Measurements from ENCODE around the gene SPG21.
A peak's percentile ranks its signal among the peaks of the same experiment; 100 is the strongest.

The SPG21 gene

GRCh38 chr15:64954395-64954794 lies 35.3 kb downstream of the SPG21 start:
- TF ChIP-seq CTCF (IDR thresholded peaks at IDR 0.05; ENCODE audit: unreplicated experiment in 3 of 3): no peak
- Mint-ChIP-seq H3K4me1 (no peaks in the 10 kb centered on the region), H3K27me3 (ENCODE audit: low read depth) (no peaks in the 10 kb centered on the region), H3K27ac (no peak overlapping the region), H3K4me3 (no peak overlapping the region), H3K36me3 (ENCODE audit: low read depth) (peaks cover 79% of the 10 kb centered on the region), H3K9me3 (peaks cover 25% of the 10 kb centered on the region)

GRCh38 chr15:64951777-64952418 lies 37.8 kb downstream of the SPG21 start:
- Mint-ChIP-seq H3K4me3 (no peak overlapping the region), H3K9me3 (peaks cover 25% of the 10 kb centered on the region), H3K4me1 (no peaks in the 10 kb centered on the region), H3K36me3 (ENCODE audit: low read depth) (peaks cover 66% of the 10 kb centered on the region), H3K27me3 (ENCODE audit: low read depth) (no peaks in the 10 kb centered on the region), H3K27ac (no peak overlapping the region)
- no peak for TF ChIP-seq CTCF (IDR thresholded peaks at IDR 0.05; ENCODE audit: unreplicated experiment in 3 of 3)

GRCh38 chr15:64950888-64951287 lies 38.8 kb downstream of the SPG21 start:
- H3K36me3 Mint-ChIP-seq (ENCODE audit: low read depth): peaks cover 60% of the 10 kb centered on the region
- H3K4me1 Mint-ChIP-seq: no peaks in the 10 kb centered on the region
- no peak overlapping the region for H3K27ac Mint-ChIP-seq
- peaks cover 25% of the 10 kb centered on the region for H3K9me3 Mint-ChIP-seq
- no peak for TF ChIP-seq CTCF (IDR thresholded peaks at IDR 0.05; ENCODE audit: unreplicated experiment in 3 of 3)
- no peaks in the 10 kb centered on the region for H3K27me3 Mint-ChIP-seq (ENCODE audit: low read depth)
- H3K4me3 Mint-ChIP-seq: no peak overlapping the region

GRCh38 chr15:64949383-64950186 lies 40.1 kb downstream of the SPG21 start:
- no peaks in the 10 kb centered on the region for H3K4me1 Mint-ChIP-seq

GRCh38 chr15:64948916-64949315 lies 40.8 kb downstream of the SPG21 start:
- H3K27ac Mint-ChIP-seq: no peak overlapping the region
- peaks cover 40% of the 10 kb centered on the region for H3K36me3 Mint-ChIP-seq (ENCODE audit: low read depth)
- no peaks in the 10 kb centered on the region for H3K27me3 Mint-ChIP-seq (ENCODE audit: low read depth)
- H3K4me1 Mint-ChIP-seq: no peaks in the 10 kb centered on the region
- TF ChIP-seq CTCF (IDR thresholded peaks at IDR 0.05; ENCODE audit: unreplicated experiment in 3 of 3): no peak
- no peak overlapping the region for H3K4me3 Mint-ChIP-seq
- peaks cover 13% of the 10 kb centered on the region for H3K9me3 Mint-ChIP-seq

More at GRCh38 chr15:64949383-64950186, 40.1 kb downstream of the SPG21 start:
- no peak for TF ChIP-seq CTCF (IDR thresholded peaks at IDR 0.05; ENCODE audit: unreplicated experiment in 3 of 3)
- Mint-ChIP-seq H3K27me3 (ENCODE audit: low read depth) (no peaks in the 10 kb centered on the region), H3K4me3 (no peak overlapping the region), H3K9me3 (peaks cover 17% of the 10 kb centered on the region), H3K36me3 (ENCODE audit: low read depth) (peaks cover 47% of the 10 kb centered on the region), H3K27ac (peak overlapping the region in 2 of 3 experiments; percentile 3 to 7)
